Bronchial epithelial cell (primary cell): Measurements from ENCODE around the gene OCSTAMP. TPM values are rescaled to one million over a fixed set of nuclear protein-coding genes. Genes with fewer than 3 reads are reported as not detected.

Source experiments
- DNase-seq: peaks from one replicate; pipeline ENCODE4 v3.0.0-alpha.2; 2010; ENCODE audit warnings: low read depth
- FAIRE-seq: peaks from 2 replicates; lab custom pipeline; 2011; peaks lifted over from hg19 to GRCh38; lab: Jason Lieb, UNC
- H3K27me3 ChIP-seq: 2 replicates; pipeline ENCODE4 v1.5.1; 2011; ENCODE audit warnings: low read length; ENCODE audit not compliant: control insufficient read depth, insufficient read depth
- H3K36me3 ChIP-seq: 2 replicates; pipeline ENCODE4 v1.5.1; 2011; ENCODE audit warnings: low read length; ENCODE audit not compliant: control insufficient read depth, insufficient read depth
- H3K4me3 ChIP-seq: 2 replicates; pipeline ENCODE4 v1.5.1; 2011; ENCODE audit warnings: mild to moderate bottlenecking, low read depth, low read length, control low read depth
- total RNA-seq: library from RNA; depleted of rRNA; stranded (reverse); fragments of >200 nt; gene quantifications from 2 replicates; pipeline ENCODE4 v1.2.1, GENCODE V29; 2014
- TF ChIP-seq, protein P1 (sequence below): IDR thresholded peaks from 2 replicates; pipeline ENCODE4 v1.5.1; 2011; ENCODE audit warnings: mild to moderate bottlenecking, moderate library complexity, low read length, control low read depth, inconsistent platforms; ENCODE audit not compliant: insufficient read depth, severe bottlenecking

Gene OCSTAMP
- total RNA-seq, 1 donor from 2014 or later: not detected

GRCh38 chr20:46549188-46549972 is 1.1 kb downstream of the OCSTAMP start:
- no peak for FAIRE-seq
- Histone ChIP-seq H3K36me3 (no peaks in the 10 kb centered on the region), H3K27me3 (peaks cover 3% of the 10 kb centered on the region), H3K4me3 (no peak overlapping the region)
- TF ChIP-seq, protein P1, sequence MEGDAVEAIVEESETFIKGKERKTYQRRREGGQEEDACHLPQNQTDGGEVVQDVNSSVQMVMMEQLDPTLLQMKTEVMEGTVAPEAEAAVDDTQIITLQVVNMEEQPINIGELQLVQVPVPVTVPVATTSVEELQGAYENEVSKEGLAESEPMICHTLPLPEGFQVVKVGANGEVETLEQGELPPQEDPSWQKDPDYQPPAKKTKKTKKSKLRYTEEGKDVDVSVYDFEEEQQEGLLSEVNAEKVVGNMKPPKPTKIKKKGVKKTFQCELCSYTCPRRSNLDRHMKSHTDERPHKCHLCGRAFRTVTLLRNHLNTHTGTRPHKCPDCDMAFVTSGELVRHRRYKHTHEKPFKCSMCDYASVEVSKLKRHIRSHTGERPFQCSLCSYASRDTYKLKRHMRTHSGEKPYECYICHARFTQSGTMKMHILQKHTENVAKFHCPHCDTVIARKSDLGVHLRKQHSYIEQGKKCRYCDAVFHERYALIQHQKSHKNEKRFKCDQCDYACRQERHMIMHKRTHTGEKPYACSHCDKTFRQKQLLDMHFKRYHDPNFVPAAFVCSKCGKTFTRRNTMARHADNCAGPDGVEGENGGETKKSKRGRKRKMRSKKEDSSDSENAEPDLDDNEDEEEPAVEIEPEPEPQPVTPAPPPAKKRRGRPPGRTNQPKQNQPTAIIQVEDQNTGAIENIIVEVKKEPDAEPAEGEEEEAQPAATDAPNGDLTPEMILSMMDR: no peak
- no peak for DNase-seq

- no peak for DNase-seq
- FAIRE-seq: peak; percentile 47
- Histone ChIP-seq H3K27me3 (peaks cover 3% of the 10 kb centered on the region), H3K4me3 (no peak overlapping the region), H3K36me3 (no peaks in the 10 kb centered on the region)
- TF ChIP-seq, protein P1: no peak
Measured at GRCh38 chr20:46548688-46549087, 1.8 kb downstream of the OCSTAMP start.

DNA sequence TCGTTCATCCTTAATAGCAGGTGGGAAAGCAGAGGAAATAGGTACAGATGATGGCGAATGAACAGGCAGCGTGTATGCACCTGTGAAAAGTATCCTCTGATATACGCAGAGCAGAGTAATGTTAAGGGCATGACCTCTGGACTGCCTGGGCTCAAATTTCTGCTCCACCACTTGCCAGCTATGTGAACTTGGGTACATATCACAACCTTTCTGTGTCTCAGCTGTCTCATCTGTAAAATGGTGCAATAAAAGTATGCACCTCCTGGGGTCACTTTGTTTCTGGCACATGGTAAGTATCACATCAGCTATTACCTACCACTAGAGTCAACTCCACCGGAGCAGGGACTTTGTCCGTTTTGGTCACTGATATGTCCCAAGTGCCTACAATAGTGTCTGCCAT is 2.5 kb downstream of the OCSTAMP start:
- FAIRE-seq: no peak

GRCh38 chr20:46546936-46547335 is 3.5 kb downstream of the OCSTAMP start:
- no peak for FAIRE-seq
- Histone ChIP-seq H3K27me3 (peaks cover 5% of the 10 kb centered on the region), H3K4me3 (no peak overlapping the region), H3K36me3 (no peaks in the 10 kb centered on the region)
- DNase-seq: no peak
- TF ChIP-seq, protein P1: no peak

More for the DNA sequence above, 2.5 kb downstream of the OCSTAMP start:
- TF ChIP-seq, protein P1: no peak
- no peaks in the 10 kb centered on the region for H3K36me3 ChIP-seq
- no peak overlapping the region for H3K4me3 ChIP-seq
- DNase-seq: no peak
- H3K27me3 ChIP-seq: peaks cover 3% of the 10 kb centered on the region

- FAIRE-seq: no peak
- H3K36me3 ChIP-seq: no peaks in the 10 kb centered on the region
- TF ChIP-seq, protein P1: no peak
- H3K27me3 ChIP-seq: peaks cover 5% of the 10 kb centered on the region
- no peak overlapping the region for H3K4me3 ChIP-seq
- no peak for DNase-seq
Measured at GRCh38 chr20:46546298-46546697, 4.2 kb downstream of the OCSTAMP start.

DNA sequence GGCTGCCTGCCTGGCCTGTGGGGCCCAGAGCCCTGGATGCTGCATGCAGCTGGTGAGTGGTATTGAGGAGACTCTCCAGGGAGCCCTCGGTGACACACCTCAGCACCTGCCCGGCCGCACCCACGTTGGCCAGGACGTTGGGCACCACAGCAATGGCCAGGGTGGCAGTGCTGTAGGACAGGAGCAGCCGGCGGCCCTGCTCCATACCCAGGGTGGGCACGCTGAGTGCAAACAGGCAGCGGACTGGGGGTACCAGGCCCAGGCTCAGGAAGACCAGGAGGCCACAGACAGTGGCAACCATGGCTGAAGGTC is 4.7 kb downstream of the OCSTAMP start:
- no peak for FAIRE-seq
- peaks cover 5% of the 10 kb centered on the region for H3K27me3 ChIP-seq
- H3K4me3 ChIP-seq: no peak overlapping the region
- no peak for DNase-seq
- TF ChIP-seq, protein P1: no peak
- no peaks in the 10 kb centered on the region for H3K36me3 ChIP-seq
